ENCODE results near the gene ABCA8.

The ABCA8 gene

DNA sequence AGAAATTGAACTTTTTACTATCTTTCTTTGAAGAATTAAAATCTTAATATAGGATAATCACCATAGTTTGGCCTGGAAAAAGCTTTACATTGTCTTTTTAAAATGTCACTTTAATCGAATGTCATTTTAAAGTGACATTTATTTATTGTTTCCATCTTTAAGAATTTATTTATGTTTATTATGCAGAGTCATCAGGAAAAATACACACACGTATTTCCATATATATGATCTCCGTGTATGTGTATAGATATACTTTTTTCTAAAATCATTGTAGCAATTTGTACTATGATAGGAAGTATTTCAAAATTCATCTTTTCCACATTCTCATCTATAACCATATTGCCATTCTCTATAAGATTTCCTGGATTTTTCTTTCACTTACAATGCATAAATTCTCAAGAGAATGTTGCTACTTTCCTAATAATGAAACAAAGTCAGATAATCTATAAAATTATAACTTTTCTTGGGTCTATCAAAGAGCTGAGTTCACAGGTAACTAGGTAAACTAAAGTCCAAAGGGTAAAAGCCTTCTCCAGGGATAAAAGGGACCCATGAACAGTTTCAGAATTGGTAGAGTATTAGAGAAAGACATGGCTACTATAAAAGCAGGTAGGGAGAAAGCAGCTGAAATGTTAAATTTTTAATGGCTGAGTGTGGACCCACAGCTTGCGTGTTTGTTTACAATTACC is 11.9 kb downstream of the ABCA8 start:
- in situ Hi-C loops (cut with HindIII; ENCODE audit: low sequenced_read_pairs), result no loop called here

DNA sequence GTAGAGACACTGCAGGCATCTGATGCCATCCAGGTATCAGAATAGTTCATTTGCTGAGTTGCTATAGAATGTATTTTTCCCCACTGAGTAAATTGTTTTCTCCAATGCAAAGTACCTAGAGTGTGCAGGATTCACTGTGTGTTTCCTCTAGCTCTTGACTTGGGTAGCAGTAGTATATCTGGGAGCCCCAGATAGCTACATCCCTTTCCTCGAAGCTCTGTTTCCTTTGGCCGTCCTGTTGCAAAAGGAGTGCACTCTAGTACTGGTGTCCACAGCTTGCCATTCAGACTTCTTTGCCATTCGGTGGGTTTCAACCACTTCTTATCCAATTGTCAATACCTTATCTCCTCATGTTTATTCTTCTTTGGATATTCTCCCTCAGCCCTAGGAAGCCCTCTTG is 12.8 kb downstream of the ABCA8 start:
- in situ Hi-C loops (cut with HindIII; ENCODE audit: low sequenced_read_pairs), result no loop called here

DNA sequence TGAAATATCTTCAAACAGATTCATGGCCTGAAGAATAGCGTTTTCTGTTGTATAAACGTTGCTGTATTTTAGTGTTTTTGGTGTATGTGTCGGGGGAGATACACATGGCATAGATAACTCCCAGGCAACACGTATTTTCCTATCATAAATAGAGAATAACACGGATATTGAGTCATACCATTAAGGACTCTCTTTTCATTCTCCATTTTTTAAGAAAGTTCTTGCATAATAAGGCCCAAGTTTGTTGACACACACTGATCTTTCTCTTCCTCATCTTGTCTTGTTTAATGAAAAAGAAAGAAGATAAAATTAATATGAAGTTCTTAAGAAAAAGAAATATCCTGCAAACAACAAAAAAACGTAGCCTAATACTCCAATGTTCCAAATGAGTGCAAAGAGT is 13.4 kb downstream of the ABCA8 start:
- in situ Hi-C loops (cut with HindIII; ENCODE audit: low sequenced_read_pairs), result no loop called here

DNA sequence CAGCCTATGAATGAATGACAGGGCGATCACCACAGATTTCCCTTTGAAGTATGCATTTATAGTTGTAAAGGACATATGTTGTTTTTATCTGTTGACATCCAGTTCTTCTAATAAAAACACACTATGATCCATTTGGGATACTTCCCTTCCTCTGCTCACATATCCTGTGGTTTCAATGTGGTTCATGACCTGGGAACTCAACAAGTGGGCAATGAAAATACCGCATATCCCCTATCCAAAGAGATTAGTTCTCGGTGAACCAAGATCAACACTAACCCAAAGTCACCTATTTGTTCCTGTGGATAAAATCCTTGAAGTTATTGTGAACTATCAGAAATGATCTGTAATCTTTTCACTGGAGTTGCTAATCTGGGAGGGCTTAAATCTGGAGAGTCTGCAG is 16.0 kb downstream of the ABCA8 start:
- in situ Hi-C loops (cut with HindIII; ENCODE audit: low sequenced_read_pairs), result no loop called here

DNA sequence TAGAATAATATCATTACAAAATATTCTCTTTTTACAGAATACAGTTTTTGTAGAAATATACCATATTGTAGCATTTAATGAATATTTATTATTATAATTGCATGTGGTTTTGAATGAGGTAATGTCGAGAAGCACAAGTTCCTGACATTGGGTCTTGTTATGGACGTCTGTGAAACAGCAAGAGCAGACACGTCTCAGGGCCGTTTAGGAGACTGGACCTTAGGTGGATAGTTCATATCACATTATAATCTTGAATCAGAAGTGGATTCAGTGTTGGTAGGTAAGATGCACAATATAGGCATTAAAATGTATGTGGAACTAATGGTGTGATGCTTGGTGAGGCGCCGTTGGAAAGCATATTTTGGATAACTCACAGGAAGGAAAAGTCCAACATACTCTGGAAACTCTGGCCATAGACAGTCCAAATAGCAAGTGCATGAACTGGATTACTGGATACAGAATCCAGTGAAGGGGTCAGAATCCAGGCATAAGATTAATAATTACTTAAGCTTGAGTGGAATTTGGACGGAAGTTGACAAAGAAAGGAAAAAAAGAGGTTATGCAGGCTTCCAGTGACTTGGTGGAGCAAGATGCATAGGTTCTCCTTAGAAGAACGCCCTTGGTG is 17.2 kb downstream of the ABCA8 start:
- in situ Hi-C loops (cut with HindIII; ENCODE audit: low sequenced_read_pairs), result no loop called here

DNA sequence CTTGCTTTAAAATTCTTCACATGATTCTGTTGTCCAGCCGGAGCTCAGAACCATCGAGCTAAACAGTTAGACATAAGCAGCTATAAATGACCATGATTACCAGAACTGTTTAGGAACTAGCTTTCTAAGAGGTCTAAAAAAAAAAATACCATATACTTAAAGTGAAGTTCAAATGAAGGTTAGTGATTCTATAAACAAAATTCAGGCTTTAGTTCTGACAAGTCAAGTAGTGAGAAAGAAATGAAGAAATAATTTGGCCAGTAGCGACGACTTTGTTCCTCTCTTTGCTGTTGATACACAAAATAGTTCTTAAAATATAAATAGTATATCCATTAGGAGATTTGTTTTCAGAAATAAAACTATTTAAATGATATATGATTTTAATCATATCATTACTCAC is 27.7 kb downstream of the ABCA8 start:
- in situ Hi-C loops (cut with HindIII; ENCODE audit: low sequenced_read_pairs), result no loop called here

DNA sequence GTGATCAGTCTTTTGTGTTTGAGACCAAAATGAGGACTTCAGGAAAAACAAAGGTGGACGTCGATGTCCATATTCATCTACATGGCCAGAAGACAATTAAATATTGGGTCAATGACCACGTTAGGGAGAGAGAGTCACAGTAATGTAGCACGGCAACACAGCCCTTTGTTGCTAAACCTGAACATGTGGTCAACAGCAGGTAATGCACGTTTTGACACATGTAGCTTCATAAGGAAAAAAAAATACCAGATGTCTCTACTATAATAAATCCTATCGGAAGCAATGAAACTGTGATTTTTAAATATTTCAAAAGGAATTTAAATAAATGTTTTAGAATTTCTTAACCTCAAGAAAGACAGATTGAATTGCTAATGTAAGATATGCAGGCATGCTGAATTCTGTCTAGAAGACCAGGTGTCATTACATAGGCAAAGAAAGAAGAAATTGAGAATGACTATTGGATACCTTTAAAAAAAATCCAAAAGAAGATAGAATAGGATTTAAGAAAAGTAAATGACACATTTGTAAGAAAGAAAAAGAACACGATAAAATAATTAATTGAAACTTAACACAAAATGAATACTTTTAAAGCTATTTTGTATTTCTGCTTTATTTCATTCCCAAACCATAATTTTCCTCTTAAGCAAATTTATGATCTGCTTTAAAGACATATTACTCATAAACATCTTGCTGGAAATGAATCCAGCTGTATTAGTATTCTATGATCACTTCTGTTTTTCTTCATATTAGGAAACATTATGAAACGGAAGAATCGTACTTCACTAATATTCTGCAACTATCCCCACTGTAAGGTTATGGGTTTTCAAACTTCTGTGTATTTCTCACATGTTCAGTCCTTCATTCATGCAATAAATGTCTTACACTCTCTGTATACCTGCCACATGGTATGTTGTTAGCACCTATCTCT is 30.1 kb downstream of the ABCA8 start:
- in situ Hi-C loops (cut with HindIII; ENCODE audit: low sequenced_read_pairs), result no loop called here

DNA sequence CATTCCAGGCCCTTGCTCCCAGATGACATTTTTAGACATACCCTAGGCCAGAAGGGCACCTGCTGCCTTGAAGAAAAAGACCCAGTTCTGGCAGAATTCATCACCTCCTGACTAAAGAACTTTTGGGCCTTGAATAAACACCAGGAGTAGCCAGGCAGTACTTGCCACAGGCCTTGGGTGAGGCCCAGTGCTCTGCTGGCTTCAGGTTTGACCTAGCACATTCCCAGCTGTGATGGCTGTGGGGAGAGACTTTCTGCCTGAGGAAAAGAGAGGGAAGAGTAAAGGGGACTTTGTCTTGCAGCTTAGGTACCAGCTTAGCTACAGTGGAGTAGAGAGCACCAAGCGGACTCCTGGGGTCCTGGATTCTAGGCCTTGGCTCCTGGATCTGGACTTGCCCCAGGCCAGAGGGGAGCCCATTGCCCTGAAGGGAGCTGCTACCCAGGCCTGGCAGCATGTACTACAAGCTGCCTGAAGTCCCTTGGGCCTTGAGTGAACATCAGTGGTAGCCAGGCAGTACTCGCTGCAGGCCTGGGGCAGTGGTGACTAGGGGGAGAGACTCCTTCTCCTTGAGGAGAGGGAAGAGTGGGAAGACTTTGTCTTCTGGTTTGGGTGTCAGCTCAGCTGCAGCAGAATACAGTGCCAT is 44.3 kb downstream of the ABCA8 start:
- in situ Hi-C loops (cut with HindIII; ENCODE audit: low sequenced_read_pairs), result no loop called here

DNA sequence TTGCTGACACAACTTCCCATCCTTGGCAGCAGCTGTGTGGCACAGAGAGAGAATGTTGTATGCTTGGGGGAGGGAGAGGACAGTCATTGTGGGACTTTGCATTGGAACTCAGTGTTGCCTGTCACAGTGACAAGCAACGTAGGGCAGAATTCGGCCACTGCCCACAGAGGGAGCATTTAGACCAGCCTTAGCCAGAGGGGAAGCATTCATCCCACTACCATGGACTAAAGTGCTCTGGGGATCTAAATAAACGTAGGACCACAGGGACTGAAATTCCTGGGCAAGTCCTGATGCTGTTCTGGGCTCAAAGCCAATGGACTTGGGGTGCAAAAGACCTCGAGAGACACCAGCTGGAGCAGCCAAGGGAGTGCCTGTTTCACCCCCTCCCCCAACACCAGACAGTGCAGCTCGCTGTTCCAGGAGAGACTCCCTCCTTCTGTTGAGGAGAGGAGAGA is 44.9 kb downstream of the ABCA8 start:
- in situ Hi-C loops (cut with HindIII; ENCODE audit: low sequenced_read_pairs), result no loop called here

DNA sequence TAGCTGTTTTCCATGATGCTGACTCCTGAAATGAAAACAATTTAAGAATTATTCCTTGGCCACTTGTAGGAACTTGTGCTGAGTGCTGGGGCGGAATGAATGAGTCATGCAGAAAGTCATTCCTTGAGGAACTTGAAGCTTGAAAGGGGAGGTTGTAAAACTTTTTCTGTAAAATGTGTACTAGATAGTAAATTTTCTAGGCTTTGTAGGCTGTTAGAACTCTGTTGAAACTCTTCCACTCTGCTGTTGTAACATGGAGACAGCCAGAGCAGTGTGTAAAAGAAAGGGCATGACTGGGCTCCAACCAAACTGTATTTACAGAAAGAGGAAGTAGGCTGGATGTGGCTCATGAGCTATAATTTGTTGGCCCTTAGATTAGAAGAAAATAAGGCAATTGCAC is 46.1 kb downstream of the ABCA8 start:
- in situ Hi-C loops (cut with HindIII; ENCODE audit: low sequenced_read_pairs), result no loop called here

DNA sequence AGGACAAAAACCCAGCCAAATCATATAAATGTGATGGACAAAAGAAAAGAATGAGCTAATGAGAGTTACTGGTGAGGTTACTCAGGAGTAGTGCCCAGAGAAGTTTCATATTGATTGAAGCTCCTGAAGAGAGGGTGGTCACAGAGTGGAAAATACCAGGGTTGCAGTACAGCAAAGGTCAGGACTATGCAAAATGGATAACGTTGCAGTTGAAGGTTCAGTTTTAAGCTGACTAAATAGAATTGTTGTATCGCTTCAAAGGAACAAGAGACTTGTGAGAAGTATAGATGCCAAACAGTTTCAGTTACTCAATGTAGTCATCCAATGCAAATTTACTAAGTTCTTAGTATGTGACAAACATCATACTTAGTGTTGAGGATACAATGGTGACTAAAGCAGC is 47.1 kb downstream of the ABCA8 start:
- in situ Hi-C loops (cut with HindIII; ENCODE audit: low sequenced_read_pairs), result no loop called here

DNA sequence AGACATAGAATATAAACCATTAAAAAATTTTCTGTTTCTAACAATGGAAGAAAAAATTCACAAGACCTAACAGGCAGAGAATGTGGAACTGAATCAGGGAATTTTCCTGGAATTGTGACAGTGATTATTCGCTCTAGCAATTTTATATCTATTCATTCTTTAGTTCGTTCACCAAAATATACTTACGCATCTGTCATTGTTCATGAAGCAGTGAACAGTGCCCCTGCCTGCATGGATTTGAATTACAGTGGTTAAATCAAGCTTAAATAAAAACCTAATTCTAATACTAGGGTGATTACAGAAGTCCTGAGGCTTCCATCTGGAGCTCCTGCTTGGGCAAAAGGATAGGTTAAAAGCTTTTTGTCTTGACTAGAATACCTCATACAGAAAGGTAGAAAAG is 48.6 kb downstream of the ABCA8 start:
- in situ Hi-C loops (cut with HindIII; ENCODE audit: low sequenced_read_pairs), result no loop called here

DNA sequence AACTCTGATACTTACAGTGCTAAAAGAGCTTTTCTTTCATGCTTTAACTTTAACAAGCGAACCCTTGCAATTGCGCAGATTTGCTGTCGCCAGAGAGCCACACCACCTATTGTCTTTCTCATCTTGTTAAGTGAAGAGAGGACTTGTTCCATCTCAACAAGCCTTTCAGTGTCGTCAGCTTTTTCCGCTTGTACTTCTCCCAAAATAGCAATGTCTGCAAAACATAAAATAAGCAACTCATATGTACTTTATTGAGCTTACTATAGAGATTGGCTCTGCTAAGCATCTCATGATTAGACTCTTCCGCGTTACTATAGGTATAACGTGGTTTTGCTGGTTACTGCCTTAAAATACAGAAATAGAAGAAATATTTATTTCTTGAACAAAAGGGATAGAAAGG is 51.9 kb downstream of the ABCA8 start:
- in situ Hi-C loops (cut with HindIII; ENCODE audit: low sequenced_read_pairs), result no loop called here

DNA sequence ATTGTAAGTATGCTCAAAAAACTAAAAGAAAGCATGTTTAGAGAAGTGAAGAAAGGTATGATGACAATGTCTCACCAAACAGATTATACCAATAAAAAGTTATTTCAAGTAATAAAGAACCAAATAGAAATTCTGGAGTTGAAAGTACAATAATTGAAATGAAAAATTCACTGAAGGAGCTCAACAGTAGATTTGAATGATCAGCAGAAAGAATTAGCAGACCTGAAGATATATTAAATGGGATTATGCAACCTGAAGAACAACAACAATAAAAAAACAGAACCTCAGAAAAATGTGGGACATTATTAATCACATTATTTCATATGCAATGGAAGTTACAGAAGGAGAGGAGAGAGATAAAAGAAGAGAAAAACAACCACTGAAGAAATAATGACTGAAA is 57.6 kb downstream of the ABCA8 start:
- in situ Hi-C loops (cut with HindIII; ENCODE audit: low sequenced_read_pairs), result no loop called here

DNA sequence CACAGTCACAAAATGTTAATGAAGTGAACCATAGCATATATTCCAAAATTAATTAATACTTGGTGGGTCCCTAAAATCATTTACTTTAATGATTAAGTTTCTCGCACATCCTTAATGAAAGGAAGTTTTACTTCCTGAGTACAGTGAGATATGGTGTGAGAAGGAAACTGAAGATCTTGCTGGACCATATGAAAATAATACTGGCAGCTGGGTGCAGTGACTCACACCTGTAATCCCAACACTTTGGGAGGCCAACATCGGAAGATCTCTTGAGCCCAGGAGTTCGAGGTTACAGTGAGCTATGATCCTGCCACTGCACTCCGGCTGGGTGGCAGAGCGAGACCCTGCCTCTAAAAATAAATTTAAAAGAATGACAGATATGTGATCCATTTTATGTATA is 62.5 kb downstream of the ABCA8 start:
- in situ Hi-C loops (cut with HindIII; ENCODE audit: low sequenced_read_pairs), result no loop called here

DNA sequence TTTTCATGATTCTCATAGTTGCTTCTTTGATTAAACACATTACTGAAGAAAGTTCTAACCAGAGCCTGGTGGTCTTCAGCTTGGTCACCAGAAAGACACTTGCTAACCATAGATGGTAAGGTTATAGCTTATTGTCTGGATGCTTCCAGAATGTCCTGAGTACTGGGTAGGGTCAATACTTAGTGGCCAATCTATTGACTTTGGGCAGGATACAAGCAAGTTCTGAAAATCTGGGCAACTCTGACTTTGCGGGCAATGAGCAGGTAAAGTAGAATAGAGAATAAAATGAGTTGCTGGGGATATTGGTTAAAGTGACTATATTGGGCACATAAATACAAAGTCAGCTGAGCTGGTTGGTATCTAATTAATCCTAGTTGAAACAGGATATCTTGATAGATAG is 63.0 kb downstream of the ABCA8 start:
- in situ Hi-C loops (cut with HindIII; ENCODE audit: low sequenced_read_pairs), result no loop called here

DNA sequence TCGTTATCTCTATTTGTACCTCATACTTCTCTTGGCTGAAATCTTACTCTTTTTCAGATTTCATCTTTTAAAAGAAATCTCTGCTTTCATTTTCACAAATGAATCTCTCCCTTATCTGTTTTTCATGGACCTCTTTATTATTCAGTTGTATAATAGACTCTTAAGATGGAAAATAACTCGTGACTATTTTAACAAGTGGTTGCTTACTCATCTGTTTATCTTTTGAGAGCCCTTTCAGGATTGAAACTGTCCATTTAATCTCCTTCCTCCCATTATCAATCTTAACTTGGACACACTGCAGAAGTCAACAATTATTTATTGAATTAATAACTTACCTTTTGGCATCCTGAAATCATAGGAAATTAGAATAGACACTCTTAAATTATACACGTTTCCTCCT is 68.8 kb downstream of the ABCA8 start:
- in situ Hi-C loops (cut with HindIII; ENCODE audit: low sequenced_read_pairs), result no loop called here

DNA sequence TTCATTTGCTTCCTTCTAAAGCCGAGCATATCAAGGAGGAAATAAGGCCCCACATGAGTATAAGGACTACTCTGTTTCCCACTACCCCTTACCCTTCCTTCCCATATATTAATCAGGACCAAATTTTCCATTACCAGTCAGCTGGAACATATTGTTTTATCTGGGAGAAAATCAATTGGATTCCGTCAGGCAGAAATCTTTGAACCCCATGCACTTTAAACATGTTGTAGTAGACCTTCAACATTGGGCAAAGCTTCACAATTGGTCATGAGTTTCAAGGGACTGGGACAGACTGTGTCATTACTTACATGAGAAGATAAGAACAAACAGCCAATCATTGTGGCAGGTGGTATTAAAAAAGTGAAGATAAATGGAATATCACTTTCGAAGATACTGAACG is 70.3 kb downstream of the ABCA8 start:
- in situ Hi-C loops (cut with HindIII; ENCODE audit: low sequenced_read_pairs), result no loop called here

DNA sequence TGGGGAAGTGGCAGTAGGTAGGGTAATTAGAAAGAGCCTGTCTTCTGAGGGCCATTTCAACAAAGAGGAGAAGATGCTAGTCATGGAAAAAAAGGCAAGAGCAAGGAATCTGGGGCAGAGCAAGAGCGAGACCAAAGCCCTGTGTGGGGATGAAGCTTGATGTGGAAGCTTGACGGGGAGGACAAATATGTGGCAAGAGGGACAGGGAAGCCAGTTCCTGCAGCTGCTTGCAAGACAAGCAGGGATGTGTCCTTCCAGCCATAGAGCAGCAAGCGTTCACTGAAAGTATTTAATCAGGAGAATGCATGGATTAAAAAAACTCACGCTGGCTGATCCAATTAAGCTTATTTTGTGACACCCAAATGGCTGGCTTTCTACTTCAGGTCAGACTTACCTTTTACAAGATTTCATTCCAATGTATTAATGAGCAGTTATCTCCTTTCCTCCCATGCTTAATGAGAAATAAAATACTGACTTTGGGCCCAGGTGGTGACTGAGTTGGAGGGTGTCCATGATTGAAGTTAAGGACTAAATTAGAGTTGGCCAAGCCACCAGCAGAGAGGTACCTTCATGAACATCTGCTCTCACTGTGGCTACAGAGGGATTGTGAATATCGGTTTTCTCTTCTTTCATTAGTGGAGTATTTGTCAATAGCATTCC is 76.8 kb downstream of the ABCA8 start:
- in situ Hi-C loops (cut with HindIII; ENCODE audit: low sequenced_read_pairs), result no loop called here

DNA sequence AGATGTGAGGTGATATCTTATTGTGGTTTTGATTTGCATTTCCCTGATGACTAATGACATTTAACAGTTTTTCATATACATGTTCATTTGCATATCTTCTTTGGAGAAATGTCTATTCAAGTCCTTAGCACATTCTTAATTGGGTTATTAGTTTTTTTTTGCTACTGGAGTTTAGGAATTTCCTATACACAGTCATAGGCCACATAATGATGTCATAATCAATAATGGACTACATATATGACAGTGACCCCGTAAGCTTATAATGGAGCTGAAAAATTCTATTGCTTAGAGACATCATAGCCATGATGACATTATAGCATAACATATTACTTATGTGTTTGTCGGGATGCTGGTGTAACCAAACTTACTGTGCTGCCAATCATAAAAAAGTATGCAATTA is 83.7 kb downstream of the ABCA8 start:
- in situ Hi-C loops (cut with HindIII; ENCODE audit: low sequenced_read_pairs), result no loop called here

DNA sequence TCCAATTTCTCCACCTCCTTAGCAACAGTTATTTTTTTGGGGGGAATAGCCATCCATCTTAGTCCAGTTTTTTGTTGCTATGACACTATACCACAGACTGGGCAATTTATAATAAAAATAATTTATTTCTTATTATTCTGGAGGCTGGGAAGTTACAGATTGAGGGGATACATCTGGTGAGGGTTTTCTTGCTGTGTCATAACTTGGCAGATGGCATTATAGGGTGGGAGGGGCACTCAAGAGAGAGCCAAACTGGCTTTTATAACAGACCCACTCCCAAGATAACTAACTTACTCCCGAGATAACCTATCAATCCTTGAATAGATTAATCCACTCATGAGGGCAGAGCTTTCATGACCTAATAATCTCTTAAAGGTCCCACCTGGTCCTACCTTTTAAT is 84.2 kb downstream of the ABCA8 start:
- in situ Hi-C loops (cut with HindIII; ENCODE audit: low sequenced_read_pairs), result no loop called here

All from DLD1 (cell line).